CD4-positive, alpha-beta T cell treated with Interleukin-4 for 4 hours (primary cell): ENCODE measurements around the gene TRABD.
"Not testable (repeated sequence)": the region's sequence is repeated elsewhere in the genome, so short reads cannot be mapped to it uniquely, and the experiment has no call there.

Experiments
- DNase-seq: peaks from one replicate; pipeline ENCODE4 v3.0.0-alpha.2; 2020

TRABD gene

GRCh38 chr22:50204998-50205397 is 19.3 kb downstream of the TRABD start:
- not testable (repeated sequence) for DNase-seq

- DNase-seq, result no peak
Observed at GRCh38 chr22:50205781-50206569, 20.3 kb downstream of the TRABD start.

GRCh38 chr22:50206599-50206998 is 20.9 kb downstream of the TRABD start:
- no peak for DNase-seq

- no peak for DNase-seq
Observed at GRCh38 chr22:50207383-50208140, 21.8 kb downstream of the TRABD start.

GRCh38 chr22:50208430-50208938 is 22.8 kb downstream of the TRABD start:
- no peak for DNase-seq

GRCh38 chr22:50208939-50209892 is 23.5 kb downstream of the TRABD start:
- no peak for DNase-seq

GRCh38 chr22:50209893-50210292 is 24.2 kb downstream of the TRABD start:
- peak; percentile 69 for DNase-seq

GRCh38 chr22:50210378-50211139 is 24.8 kb downstream of the TRABD start:
- no peak for DNase-seq

GRCh38 chr22:50211147-50211546 is 25.4 kb downstream of the TRABD start:
- DNase-seq, result no peak

- no peak for DNase-seq
Observed at GRCh38 chr22:50213263-50213662, 27.6 kb downstream of the TRABD start.

- DNase-seq, result no peak
Observed at GRCh38 chr22:50215297-50216054, 29.8 kb downstream of the TRABD start.

- DNase-seq, result no peak
Observed at GRCh38 chr22:50216055-50216683, 30.5 kb downstream of the TRABD start.

GRCh38 chr22:50216684-50217520 is 31.2 kb downstream of the TRABD start:
- no peak for DNase-seq

- no peak for DNase-seq
Observed at GRCh38 chr22:50217543-50218152, 31.9 kb downstream of the TRABD start.

GRCh38 chr22:50218153-50218995 is 32.7 kb downstream of the TRABD start:
- DNase-seq, result no peak

- no peak for DNase-seq
Observed at GRCh38 chr22:50218996-50219727, 33.4 kb downstream of the TRABD start.

- no peak for DNase-seq
Observed at GRCh38 chr22:50219800-50220602, 34.3 kb downstream of the TRABD start.
